IMR-90 (cell line): Measurements from ENCODE around the gene ADAMTS5.

ENCODE experiments used
- POLR2A ChIP-seq: IDR thresholded peaks from 2 replicates; pipeline ENCODE4 v1.6.1; 2012; ENCODE audit warnings: mild to moderate bottlenecking, low read depth, low read length
- TF ChIP-seq, protein P1 (sequence below): conservative IDR thresholded peaks from 2 replicates; pipeline ENCODE4 v1.5.1; 2012; ENCODE audit warnings: mild to moderate bottlenecking, low read depth, low read length, improper control_type of control experiment
- TF ChIP-seq, protein P2 (sequence below): fragments of 150-350 bp; IDR thresholded peaks from 2 replicates; pipeline ENCODE4 v1.6.1; 2017; ENCODE audit warnings: mild to moderate bottlenecking, antibody characterized with exemption, low read length, low read depth

DNA sequence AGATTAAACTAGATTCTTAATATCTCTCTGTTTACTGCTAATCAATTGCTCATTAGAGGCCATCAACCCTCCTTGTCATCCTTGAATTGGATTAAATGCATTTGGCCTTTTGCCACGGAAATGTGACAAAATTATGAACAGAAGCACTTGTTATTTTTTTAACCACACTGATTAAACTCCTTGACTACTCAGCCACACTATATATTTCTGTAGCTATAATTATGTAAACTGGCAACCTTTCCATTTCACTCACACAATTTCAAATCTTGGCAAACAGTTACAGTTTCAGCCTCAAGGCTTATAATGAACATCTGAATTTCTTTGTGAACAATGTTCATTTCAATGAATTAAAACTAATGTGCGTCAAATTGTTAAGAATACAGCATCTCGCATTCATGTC is 10.1 kb downstream of the ADAMTS5 start:
- TF ChIP-seq, protein P1, sequence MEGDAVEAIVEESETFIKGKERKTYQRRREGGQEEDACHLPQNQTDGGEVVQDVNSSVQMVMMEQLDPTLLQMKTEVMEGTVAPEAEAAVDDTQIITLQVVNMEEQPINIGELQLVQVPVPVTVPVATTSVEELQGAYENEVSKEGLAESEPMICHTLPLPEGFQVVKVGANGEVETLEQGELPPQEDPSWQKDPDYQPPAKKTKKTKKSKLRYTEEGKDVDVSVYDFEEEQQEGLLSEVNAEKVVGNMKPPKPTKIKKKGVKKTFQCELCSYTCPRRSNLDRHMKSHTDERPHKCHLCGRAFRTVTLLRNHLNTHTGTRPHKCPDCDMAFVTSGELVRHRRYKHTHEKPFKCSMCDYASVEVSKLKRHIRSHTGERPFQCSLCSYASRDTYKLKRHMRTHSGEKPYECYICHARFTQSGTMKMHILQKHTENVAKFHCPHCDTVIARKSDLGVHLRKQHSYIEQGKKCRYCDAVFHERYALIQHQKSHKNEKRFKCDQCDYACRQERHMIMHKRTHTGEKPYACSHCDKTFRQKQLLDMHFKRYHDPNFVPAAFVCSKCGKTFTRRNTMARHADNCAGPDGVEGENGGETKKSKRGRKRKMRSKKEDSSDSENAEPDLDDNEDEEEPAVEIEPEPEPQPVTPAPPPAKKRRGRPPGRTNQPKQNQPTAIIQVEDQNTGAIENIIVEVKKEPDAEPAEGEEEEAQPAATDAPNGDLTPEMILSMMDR = no peak
- no peak for TF ChIP-seq POLR2A
- TF ChIP-seq, protein P2, sequence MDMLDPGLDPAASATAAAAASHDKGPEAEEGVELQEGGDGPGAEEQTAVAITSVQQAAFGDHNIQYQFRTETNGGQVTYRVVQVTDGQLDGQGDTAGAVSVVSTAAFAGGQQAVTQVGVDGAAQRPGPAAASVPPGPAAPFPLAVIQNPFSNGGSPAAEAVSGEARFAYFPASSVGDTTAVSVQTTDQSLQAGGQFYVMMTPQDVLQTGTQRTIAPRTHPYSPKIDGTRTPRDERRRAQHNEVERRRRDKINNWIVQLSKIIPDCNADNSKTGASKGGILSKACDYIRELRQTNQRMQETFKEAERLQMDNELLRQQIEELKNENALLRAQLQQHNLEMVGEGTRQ = no peak
